Urinary bladder (tissue), 4 donors: Measurements from ENCODE around the gene ADCYAP1. TPM values are rescaled to one million over a fixed set of nuclear protein-coding genes. Genes with fewer than 3 reads are reported as not detected.

Experiments
- DNase-seq: peaks from one replicate; pipeline ENCODE4 v3.0.0-alpha.2; 2015; ENCODE audit errors: extremely low spot score
- H3K27ac ChIP-seq: one replicate; pipeline ENCODE4 v1.5.1; 2013; ENCODE audit warnings: low read depth, mild to moderate bottlenecking, moderate library complexity
- H3K36me3 ChIP-seq: one replicate; pipeline ENCODE4 v1.6.1; 2013; ENCODE audit warnings: mild to moderate bottlenecking, moderate library complexity; ENCODE audit not compliant: insufficient read depth
- H3K4me1 ChIP-seq: one replicate; pipeline ENCODE4 v1.6.1; 2013; ENCODE audit warnings: mild to moderate bottlenecking, moderate library complexity; ENCODE audit not compliant: insufficient read depth
- H3K4me3 ChIP-seq: one replicate; pipeline ENCODE4 v1.5.1; 2013; ENCODE audit warnings: low read depth, low read length
- WGBS: extraction: QIAGEN DNeasy Blood & Tissue Kit; methylation state at CpG from one replicate; pipeline ENCODE4 v1.1.7; 2013; 5-methylcytosine and 5-hydroxymethylcytosine counted together
- polyA plus RNA-seq: library from polyadenylated mRNA; stranded (reverse); fragments of 200-250 nt; gene quantifications from one replicate; pipeline ENCODE4 v1.2.3, GENCODE V29; 2013
- total RNA-seq: library from RNA; depleted of rRNA; stranded (reverse); fragments of >200 nt; gene quantifications from one replicate; pipeline ENCODE4 v1.2.3, GENCODE V29; 2014
- donor health status: healthy with polysubstance abuse.
- donor health status: healthy.

Gene ADCYAP1
- total and polyA plus RNA-seq, 2 donors, result 6.3 to 7.6 TPM

GRCh38 chr18:924987-925386 lies 20.3 kb downstream of the ADCYAP1 start:
- no peak overlapping the region for H3K4me3 ChIP-seq
- WGBS, result 63% methylated on average over 1 of the region's 1 CpG
- H3K27ac ChIP-seq, result no peak overlapping the region
- H3K36me3 ChIP-seq, result no peaks in the 10 kb centered on the region
- no peaks in the 10 kb centered on the region for H3K4me1 ChIP-seq
- DNase-seq, result no peak

- H3K27ac ChIP-seq, result no peak overlapping the region
- DNase-seq, result no peak
- 17% methylated on average over 1 of the region's 1 CpG for WGBS
- H3K36me3 ChIP-seq, result no peaks in the 10 kb centered on the region
- no peak overlapping the region for H3K4me3 ChIP-seq
- no peaks in the 10 kb centered on the region for H3K4me1 ChIP-seq
Observed at GRCh38 chr18:926946-927345, 22.3 kb downstream of the ADCYAP1 start.

GRCh38 chr18:933082-933481 lies 28.4 kb downstream of the ADCYAP1 start:
- Histone ChIP-seq H3K4me1 (no peaks in the 10 kb centered on the region), H3K4me3 (no peak overlapping the region), H3K36me3 (no peaks in the 10 kb centered on the region), H3K27ac (no peak overlapping the region)
- DNase-seq, result no peak
- 45% methylated on average over 2 of the region's 2 CpGs for WGBS

GRCh38 chr18:934518-935133 lies 30.0 kb downstream of the ADCYAP1 start:
- no peak overlapping the region for H3K4me3 ChIP-seq
- H3K27ac ChIP-seq, result no peak overlapping the region
- H3K4me1 ChIP-seq, result no peaks in the 10 kb centered on the region
- DNase-seq, result no peak
- WGBS, result 48% methylated on average over 8 of the region's 8 CpGs
- no peaks in the 10 kb centered on the region for H3K36me3 ChIP-seq

DNA sequence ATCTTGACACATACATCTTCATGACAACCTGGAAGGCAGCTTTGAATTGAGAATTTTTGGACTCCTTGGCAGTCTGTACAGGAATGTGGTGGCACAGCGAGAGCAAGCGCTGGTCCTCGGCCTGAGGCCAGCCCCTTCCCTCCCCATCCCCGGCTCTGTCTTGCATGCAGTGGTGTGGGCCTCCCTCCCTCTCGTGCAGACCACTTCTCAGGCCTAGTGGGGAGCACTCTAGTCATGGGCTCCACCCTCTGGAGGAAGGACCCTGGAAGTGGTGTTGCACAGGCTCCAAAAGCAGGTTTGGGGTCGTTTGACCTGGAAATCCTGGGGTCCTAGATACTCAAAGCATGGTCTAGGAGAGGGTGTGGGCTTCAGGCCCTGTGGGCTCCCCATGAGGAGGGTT lies 32.3 kb downstream of the ADCYAP1 start:
- no peak for DNase-seq
- WGBS, result 68% methylated on average over 6 of the region's 6 CpGs

GRCh38 chr18:939166-939565 lies 34.5 kb downstream of the ADCYAP1 start:
- Histone ChIP-seq H3K4me3 (no peak overlapping the region), H3K27ac (no peak overlapping the region), H3K36me3 (no peaks in the 10 kb centered on the region), H3K4me1 (no peaks in the 10 kb centered on the region)
- DNase-seq, result no peak
- WGBS, result 47% methylated on average over 4 of the region's 4 CpGs

More for the DNA sequence above, 32.3 kb downstream of the ADCYAP1 start:
- Histone ChIP-seq H3K27ac (no peak overlapping the region), H3K36me3 (no peaks in the 10 kb centered on the region), H3K4me3 (no peak overlapping the region), H3K4me1 (no peaks in the 10 kb centered on the region)

- 87% methylated on average over 4 of the region's 4 CpGs for WGBS
- Histone ChIP-seq H3K36me3 (no peaks in the 10 kb centered on the region), H3K4me1 (no peaks in the 10 kb centered on the region), H3K27ac (no peak overlapping the region), H3K4me3 (no peak overlapping the region)
- no peak for DNase-seq
Observed at GRCh38 chr18:939958-940357, 35.3 kb downstream of the ADCYAP1 start.

GRCh38 chr18:941331-941730 lies 36.7 kb downstream of the ADCYAP1 start:
- 78% methylated on average over 2 of the region's 2 CpGs for WGBS
- no peaks in the 10 kb centered on the region for H3K36me3 ChIP-seq
- no peak for DNase-seq
- no peaks in the 10 kb centered on the region for H3K4me1 ChIP-seq
- no peak overlapping the region for H3K27ac ChIP-seq
- H3K4me3 ChIP-seq, result no peak overlapping the region

DNA sequence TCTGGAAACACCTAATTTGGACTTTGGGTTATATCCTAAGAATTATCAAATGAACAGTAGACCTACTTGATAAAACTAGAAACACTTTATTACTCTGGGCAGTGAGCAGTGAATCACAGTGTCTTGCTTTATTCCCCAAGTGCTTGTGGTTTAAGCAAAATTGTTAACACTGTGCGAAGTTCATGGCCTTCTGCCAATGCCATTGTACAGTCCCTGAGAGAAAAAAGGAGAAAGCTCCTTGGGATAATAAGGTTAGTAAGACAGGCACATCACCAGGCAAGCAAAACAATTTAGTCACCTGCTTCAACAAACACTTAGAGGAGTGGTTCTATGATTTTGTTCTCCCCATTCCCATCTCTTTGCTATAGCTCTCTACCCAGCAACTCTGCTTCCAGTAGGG lies 39.8 kb downstream of the ADCYAP1 start:
- no peak for DNase-seq
- H3K4me1 ChIP-seq, result no peaks in the 10 kb centered on the region

GRCh38 chr18:949724-950631 lies 45.3 kb downstream of the ADCYAP1 start:
- Histone ChIP-seq H3K4me3 (no peak overlapping the region), H3K36me3 (no peaks in the 10 kb centered on the region), H3K27ac (no peak overlapping the region), H3K4me1 (no peaks in the 10 kb centered on the region)
- DNase-seq, result no peak
- 75% methylated on average over 9 of the region's 9 CpGs for WGBS

More for the DNA sequence above, 39.8 kb downstream of the ADCYAP1 start:
- Histone ChIP-seq H3K36me3 (no peaks in the 10 kb centered on the region), H3K4me3 (no peak overlapping the region), H3K27ac (no peak overlapping the region)
- 38% methylated on average over 1 of the region's 1 CpG for WGBS

DNA sequence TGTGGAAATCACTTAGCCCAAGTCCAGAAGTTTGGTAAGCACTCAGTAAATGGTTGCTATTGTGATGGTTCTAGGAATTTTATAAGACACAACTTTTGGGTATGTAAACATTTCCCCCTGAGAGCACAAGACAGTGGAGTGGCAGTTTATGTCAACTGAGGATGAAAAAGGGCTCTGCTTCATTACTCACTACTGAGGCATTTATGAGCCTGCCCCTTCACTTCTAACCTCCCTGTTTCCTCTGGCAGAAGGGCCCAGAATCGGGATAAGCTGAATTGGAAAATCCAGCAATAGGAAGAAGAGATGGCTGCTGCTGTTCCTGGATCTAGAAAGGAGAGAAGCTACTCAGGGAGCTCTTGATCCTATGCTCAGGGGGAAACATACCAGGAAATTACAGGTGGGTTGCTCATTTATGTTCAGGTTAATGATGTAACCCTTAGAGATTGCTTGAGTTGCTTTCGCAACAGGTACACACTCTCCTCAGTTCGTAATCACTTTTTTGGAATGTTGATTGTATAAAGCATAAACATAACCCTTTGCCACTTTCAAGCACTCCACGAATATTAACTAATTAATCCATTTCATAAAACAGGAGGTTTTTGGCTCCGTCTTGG lies 46.3 kb downstream of the ADCYAP1 start:
- 68% methylated on average over 5 of the region's 5 CpGs for WGBS
- H3K4me1 ChIP-seq, result no peaks in the 10 kb centered on the region
- no peak overlapping the region for H3K4me3 ChIP-seq
- no peak overlapping the region for H3K27ac ChIP-seq
- no peaks in the 10 kb centered on the region for H3K36me3 ChIP-seq
- DNase-seq, result no peak

GRCh38 chr18:955384-956066 lies 50.9 kb downstream of the ADCYAP1 start:
- no peak overlapping the region for H3K27ac ChIP-seq
- H3K4me3 ChIP-seq, result no peak overlapping the region
- no peaks in the 10 kb centered on the region for H3K36me3 ChIP-seq
- no peak for DNase-seq
- no peaks in the 10 kb centered on the region for H3K4me1 ChIP-seq
- 68% methylated on average over 6 of the region's 6 CpGs for WGBS

DNA sequence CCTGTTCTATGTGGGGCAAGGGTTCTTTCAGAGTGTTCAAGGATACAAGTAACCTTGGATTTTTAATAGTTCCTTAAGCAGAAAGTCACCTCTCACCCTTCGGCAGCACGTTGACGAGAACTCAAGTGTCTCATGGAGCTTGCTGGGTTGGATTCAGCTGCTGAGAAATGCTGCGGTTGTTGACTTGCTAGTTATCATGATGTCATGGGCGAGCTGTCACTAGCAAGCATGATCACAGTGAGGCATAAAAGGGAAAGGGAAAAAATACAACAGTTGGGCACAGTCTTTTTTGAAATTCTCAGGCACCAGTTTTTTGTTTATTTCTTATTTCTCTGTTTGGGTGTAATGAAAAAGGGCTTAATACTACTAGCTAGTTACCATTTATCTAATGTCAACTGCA lies 53.2 kb downstream of the ADCYAP1 start:
- Histone ChIP-seq H3K36me3 (no peaks in the 10 kb centered on the region), H3K4me1 (no peaks in the 10 kb centered on the region), H3K4me3 (no peak overlapping the region), H3K27ac (no peak overlapping the region)
- 80% methylated on average over 5 of the region's 5 CpGs for WGBS
- no peak for DNase-seq
